ENCODE data around the gene NCAM1.

GRCh38 chr11:112932593-112932992 lies 28.6 kb upstream of the NCAM1 start:
- TF ChIP-seq KDM5B (IDR thresholded peaks at IDR 0.05; ENCODE audit: insufficient replicate concordance, low read depth, low read length) = no peak
- TF ChIP-seq ZBTB26 (CRISPR knock-in tag; IDR thresholded peaks at IDR 0.05) = no peak
- no peak for TF ChIP-seq CTCF (IDR thresholded peaks at IDR 0.05 in 2 of 3, conservative IDR thresholded peaks at IDR 0.05 in 1 of 3; ENCODE audit: insufficient read depth in 2 of 3, low read depth in 1 of 3, low read length in 3 of 3)

Data from K562 (cell line).